Dedifferentiated amniotic fluid mesenchymal stem cell (primary cell): ENCODE measurements around the gene TNS1.

Experiments used
- DNase-seq: peaks from one replicate; pipeline ENCODE4 v3.0.0-alpha.2; 2016; ENCODE audit errors: extremely low spot score

Gene TNS1

GRCh38 chr2:217849154-217849975, 153.4 kb downstream of the TNS1 start:
- no peak for DNase-seq

- no peak for DNase-seq
These were observed 154.3 kb downstream of the TNS1 start for GRCh38 chr2:217848351-217848957.

GRCh38 chr2:217847552-217848350, 155.0 kb downstream of the TNS1 start:
- no peak for DNase-seq

GRCh38 chr2:217847115-217847514, 155.7 kb downstream of the TNS1 start:
- no peak for DNase-seq

DNA sequence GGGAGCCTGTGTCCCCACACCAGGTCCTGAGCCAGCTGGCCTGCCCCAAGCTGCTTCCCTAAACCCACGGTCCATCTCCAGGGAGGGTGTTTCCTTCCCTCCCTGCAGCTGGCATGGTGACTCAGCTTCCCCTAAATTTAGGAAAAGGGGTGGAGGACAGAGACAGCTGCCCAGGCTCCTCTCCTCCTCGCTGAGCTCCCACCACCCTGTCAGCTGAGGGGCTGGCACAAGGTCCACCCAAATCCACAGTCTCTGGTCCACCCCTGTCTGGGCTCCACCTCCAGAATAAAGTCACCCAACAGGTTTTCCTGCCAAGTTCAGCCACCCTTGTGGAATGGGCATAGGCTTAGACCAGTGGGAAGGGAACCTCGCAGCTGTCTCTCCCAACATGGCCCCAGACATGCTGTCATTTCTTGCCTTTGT, 156.5 kb downstream of the TNS1 start:
- DNase-seq, result no peak

DNA sequence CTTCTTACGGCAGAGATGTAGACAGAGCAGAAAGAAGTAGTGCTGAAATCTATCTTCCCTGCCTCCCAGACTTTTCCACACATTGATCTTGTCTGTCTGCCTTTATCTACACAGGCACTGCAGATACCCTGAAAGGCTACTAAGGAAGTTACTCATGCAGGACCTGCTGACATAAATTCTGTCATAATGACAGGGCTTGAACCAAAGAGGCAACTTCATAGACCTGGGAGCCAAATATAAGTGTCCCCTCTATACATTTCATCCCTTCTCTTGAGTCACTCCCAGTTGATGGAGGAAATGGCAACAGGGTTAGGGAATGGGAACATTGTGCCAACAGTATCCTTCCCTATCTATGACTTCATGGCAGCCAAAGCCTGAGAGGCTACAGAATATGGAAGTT, 157.5 kb downstream of the TNS1 start:
- DNase-seq, result no peak

- DNase-seq, result no peak
These were observed 158.1 kb downstream of the TNS1 start for GRCh38 chr2:217844696-217845095.

- DNase-seq, result no peak
These were observed 159.5 kb downstream of the TNS1 start for GRCh38 chr2:217843324-217843723.

- DNase-seq, result no peak
These were observed 160.8 kb downstream of the TNS1 start for GRCh38 chr2:217842017-217842416.

GRCh38 chr2:217840522-217840921, 162.3 kb downstream of the TNS1 start:
- no peak for DNase-seq

DNA sequence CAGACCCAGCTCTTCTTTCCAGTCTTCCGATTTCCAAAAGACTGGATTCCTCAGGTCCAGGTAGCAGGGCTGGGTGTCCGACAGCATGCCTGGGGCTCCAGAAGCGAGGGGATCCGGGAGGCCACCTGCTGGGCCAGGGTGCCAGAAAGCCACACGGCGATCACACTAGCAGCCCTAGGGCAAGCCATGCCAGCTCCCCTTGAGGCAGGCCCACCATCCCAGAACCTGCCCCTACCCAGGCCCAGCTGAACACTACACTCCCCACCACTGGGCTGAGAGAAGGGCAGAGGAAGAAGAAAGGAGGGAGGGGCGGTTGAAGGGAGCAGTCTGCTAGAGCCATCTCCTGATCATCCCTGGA, 163.1 kb downstream of the TNS1 start:
- no peak for DNase-seq

GRCh38 chr2:217839073-217839749, 163.6 kb downstream of the TNS1 start:
- DNase-seq, result no peak

DNA sequence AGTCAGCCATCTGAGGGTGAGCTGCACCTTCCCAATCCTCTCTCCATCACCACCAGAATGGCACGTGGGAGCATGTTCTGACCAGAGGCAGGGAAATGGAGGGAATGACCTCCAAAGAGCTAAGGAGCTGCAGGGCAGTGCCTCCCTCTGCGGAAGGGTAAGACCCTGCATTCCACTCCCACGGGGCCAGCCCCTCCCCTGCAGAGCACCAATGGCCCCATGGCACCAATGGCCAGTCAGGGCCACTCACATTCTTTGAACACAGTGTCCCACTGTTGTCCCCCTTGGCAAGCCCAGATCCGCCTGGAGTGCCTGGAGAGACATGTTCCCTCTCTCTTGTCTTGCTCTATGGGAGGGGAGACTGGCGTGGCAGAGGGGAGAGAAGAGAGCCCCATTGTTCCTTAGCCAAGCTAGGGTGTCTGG, 164.4 kb downstream of the TNS1 start:
- no peak for DNase-seq

GRCh38 chr2:217837530-217837929, 165.3 kb downstream of the TNS1 start:
- DNase-seq, result no peak

DNA sequence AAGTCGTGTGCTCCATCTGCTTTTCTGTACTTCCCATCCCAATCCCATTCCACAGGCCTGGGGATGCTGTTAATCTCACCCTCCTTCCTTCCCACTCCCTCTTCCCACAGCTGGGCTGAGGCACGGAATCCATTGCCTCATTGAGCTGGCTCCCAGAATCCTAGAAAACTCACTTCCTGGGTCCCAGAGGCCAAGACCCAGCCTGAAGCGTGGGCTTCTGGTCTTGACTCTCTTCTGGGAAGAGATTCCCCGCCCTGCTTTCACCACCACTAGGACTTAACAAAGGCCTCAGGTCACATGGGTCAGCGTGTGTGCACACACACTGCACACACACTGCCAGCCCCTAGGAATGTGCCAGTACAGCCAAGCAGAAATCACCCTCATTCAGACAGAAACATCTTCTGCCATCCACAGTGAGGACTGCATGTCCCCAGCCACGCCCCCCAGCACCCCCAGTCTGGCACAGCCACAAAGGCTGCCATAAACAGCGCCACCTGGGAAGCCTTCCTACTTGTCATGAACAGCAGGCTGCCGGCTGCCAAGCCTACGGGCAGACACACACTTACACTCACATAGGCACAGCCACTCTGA, 165.8 kb downstream of the TNS1 start:
- no peak for DNase-seq

GRCh38 chr2:217835931-217836891, 166.6 kb downstream of the TNS1 start:
- DNase-seq, result peak; percentile 97

DNA sequence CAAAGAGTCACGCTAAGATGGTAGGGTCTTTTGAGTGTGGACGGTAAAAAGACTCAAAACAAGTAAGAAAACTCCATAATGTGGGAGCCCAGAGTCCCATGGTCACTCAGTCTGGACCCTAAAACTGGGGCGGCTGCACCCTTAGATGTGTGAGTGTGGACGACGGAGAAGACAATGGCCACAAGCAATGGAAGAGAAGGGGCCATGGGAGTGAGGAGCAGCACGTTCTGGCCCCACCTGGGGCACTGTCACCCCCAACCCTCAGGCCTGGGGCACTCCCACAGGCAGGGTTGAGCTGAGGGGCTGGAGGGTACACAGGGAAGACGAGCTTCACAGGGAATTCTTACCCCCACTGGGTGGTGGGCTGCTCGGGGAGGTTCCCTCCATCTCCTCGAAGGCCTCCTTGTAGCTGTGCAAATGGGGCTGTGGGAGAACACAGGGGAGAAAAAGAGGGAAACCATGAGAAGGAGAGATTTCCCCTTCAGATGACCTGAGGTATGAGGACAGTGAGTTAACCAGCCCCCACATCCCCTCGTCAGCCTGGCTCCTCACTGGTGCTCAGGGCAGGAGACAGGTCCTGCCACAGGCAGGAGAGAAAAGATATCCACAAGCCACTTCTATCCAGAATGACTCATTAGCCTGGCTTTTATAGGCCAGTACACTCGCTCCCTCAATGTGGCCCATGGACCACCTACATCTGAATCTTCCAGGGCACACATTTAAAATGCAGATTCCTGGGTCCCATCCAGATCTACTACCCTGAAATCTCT, 167.9 kb downstream of the TNS1 start:
- no peak for DNase-seq

DNA sequence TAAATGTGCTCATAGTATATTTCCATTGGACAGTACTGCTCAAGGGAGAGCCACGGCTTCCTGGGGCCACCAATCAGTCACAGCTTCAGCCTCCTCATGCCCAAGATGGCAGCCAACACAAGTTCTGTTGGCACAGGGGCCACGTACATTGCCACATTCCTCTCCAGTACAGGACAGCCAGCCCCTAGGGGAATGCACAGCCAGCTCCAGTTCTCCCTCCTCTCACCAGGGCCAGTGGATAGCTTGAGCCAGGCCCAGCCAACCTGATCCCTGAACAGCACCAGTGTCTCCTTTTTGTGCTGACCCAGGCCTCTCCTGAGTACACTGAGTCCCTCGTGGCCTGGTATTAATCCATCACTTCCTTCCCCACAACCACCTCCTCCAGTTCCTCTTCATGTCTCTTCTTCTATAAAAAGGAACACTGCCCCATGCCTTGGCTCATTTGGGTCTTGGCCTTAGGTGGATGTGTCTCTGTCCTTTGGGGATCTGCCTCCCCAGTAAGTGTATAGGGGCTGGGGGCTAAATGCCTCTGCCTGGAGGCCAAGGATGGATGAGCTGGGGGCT, 168.7 kb downstream of the TNS1 start:
- DNase-seq, result no peak

- DNase-seq, result no peak
These were observed 169.4 kb downstream of the TNS1 start for GRCh38 chr2:217833439-217833838.
